GM12873 (cell line): ENCODE results near the gene NEURL1B.

ENCODE experiments used
- TF ChIP-seq, protein P1 (sequence below): IDR thresholded peaks from 2 replicates; pipeline ENCODE4 v1.5.1; 2012; ENCODE audit warnings: low read depth, mild to moderate bottlenecking, moderate library complexity, low read length, control low read depth; ENCODE audit not compliant: insufficient read depth; ENCODE audit errors: missing control alignments

The NEURL1B gene

DNA sequence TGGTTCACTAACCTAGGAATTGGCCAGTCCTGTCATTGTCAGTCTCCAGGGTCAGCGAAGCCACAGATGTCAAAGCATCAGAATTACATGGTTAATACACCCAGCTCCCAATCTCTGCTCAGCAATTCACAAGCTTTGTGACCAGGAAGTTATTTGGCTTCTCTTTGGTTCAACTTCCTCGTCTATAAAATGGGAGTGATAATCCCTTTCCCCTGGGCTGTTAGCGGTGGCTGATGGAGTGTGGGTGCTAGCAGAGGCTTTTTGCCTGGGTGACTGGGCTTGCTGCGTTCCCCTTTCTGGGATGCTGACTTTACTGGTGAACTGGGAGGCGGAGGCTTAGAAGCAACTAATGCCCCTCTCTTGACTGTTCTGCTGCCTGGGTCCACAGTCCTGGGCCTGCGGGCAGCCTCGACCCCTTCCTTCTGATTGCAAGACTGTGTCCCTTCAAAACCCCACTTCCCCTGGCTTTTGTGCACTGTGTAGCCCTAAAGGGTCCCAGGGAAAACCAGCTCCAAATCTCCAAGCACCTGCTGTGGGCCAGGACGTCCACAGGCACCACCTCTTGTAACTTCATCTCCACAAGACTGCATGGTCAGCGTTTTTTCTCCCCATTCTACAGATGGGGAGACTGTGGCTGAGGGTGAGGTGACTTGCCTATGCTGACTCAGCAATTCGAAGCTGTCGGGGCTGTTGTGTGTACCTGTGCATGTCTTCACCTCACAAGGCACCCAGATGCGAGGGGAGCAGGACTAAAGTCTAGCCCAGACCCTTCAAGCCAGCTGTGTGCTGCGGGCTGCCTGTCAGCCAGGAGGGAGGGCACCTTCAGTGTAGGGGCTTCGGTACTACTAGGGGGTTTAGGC, 45.2 kb upstream of the NEURL1B start:
- TF ChIP-seq, protein P1, sequence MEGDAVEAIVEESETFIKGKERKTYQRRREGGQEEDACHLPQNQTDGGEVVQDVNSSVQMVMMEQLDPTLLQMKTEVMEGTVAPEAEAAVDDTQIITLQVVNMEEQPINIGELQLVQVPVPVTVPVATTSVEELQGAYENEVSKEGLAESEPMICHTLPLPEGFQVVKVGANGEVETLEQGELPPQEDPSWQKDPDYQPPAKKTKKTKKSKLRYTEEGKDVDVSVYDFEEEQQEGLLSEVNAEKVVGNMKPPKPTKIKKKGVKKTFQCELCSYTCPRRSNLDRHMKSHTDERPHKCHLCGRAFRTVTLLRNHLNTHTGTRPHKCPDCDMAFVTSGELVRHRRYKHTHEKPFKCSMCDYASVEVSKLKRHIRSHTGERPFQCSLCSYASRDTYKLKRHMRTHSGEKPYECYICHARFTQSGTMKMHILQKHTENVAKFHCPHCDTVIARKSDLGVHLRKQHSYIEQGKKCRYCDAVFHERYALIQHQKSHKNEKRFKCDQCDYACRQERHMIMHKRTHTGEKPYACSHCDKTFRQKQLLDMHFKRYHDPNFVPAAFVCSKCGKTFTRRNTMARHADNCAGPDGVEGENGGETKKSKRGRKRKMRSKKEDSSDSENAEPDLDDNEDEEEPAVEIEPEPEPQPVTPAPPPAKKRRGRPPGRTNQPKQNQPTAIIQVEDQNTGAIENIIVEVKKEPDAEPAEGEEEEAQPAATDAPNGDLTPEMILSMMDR = no peak

DNA sequence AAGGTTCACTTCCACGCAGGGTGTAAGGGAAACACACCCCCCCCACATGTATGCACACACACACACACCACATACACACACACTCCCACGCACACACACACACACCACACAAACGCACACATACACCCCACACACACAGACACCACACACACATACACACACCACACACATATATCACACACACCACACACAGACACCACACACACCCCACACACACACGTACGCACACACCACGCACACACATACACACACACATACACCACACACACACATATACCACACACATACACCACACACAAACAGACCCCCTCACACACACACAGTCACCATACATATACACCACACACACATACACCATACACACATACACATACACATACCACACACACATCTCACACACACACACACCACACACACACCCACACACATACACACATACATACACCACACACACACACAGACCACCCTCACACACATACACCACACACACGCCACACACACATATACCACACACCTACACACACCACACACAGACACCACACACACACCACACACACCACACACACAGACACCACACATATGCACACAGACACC, 44.3 kb upstream of the NEURL1B start:
- TF ChIP-seq, protein P1 = no peak

DNA sequence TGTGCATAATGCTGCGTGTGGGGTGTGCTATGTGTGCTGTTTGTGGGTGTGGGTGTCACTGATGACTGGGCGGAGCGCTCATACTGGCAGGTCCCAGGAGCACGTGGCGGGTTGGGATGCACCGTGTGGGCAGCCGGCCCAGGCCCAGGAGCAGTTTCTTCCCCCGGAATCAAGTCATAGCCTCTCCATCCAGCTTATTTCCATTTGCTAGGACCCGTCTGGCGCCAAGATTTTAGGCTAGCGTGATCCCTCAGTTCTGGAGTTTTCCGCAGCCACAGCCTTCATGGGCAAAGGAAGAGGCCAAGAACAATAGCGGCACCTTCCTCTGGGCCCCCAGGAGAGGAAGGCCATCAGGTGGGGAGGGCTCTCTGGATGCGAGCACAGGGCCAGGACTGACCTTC, 43.3 kb upstream of the NEURL1B start:
- TF ChIP-seq, protein P1 = no peak

DNA sequence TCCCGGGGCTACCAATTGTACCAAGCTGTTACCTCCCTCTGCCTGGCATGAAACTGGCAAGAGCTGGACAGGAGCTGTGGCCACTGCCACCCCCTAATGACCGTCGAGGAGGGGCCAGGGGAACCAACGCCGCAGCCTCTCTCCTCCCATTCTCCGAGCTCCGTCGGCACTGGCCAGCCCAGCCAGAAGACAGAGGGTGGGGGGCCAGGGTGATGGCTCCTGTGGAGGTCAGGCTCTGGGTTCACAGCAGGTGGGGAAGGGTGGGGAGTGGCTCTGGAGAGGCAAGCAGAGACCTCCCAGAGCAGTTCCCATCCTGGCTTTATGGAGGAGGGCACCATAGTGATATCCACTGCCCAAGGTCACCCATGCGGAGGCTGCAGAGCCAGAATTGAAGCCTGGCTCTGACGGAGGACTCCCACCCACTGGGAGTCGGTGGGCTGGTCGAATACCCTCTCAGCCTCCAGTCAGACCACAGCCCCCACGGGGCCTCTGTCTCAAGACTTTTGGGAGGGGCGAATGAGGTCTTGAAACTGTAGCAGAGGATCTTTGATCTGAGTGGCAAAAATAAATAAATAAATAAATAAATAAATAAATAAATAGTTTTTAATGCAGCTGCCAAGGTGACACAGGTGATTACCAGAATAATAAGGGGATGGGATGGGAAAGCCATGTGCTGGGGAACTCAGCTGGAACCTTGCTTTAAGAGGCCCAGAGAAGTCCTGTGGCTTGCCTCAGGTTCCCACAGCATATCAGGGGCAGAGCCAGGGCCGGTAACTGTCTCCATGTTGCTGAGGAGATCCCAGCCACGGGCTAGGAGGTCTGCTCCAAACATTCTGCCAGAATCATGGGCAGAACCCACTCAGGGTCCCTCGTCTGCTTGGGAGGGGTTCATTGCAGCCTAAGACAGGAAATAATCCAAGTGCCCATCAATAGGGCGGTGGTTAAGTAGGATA, 42.5 kb upstream of the NEURL1B start:
- TF ChIP-seq, protein P1 = no peak

DNA sequence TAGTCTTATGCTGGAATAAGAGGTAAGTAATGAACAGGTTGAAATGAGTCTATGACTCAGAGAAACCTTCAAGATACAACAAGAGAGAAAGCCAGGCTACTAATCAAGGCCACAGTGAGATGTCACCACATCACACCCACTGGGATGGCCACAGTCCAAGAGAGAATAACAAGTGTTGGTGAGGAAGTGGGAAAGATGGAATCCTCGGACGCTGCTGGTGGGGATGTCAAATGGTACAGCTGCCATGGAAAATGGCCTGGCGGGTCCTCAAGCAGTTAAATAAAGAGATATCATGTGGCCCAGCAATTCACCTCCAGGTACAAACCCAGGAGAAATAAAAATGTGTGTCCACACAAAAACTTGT, 41.9 kb upstream of the NEURL1B start:
- TF ChIP-seq, protein P1 = no peak

DNA sequence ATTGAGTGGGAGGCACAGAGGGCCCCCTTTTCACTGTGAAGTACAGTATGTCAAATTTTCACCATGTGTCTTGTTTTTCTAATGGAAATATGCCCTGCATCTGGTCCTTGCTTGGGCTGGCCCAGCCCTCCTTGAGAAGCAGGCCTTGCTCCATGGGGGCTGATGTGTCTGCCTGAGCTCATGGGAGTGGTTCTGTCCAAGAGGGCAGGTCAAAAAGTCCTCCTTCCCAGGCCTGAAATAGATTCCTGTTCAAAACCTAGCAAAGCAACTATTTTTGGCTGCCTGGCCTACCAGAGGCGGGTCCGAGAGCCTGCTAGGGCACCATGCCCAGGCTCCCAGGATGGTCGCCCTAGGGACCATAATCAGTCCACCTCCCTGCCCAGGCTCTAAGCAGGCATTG, 40.5 kb upstream of the NEURL1B start:
- TF ChIP-seq, protein P1 = no peak
